Measurements from ENCODE around the gene TMEM130. TPM values are rescaled to one million over a fixed set of nuclear protein-coding genes. Genes with fewer than 3 reads are reported as not detected.

The TMEM130 gene
- total RNA-seq, 1 experiment from 2014 or later: 1.7 TPM

GRCh38 chr7:98834949-98835348, 34.9 kb downstream of the TMEM130 start:
- no peaks in the 10 kb centered on the region for H3K9me3 ChIP-seq (ENCODE audit: control insufficient read depth, low read depth, low read length)
- WGBS (ENCODE audit: extremely low coverage, insufficient read length, low lambda C conversion rate): no CpG with 5 or more reads among the region's 8 CpGs
- no peak overlapping the region for H3K4me2 ChIP-seq (ENCODE audit: insufficient read depth, insufficient read length, low read length)
- H4K91ac ChIP-seq (ENCODE audit: insufficient read length, low read depth, low read length): no peak overlapping the region
- H4K8ac ChIP-seq (replicated peaks; ENCODE audit: insufficient read length, low read depth, low read length): no peak overlapping the region
- no peak overlapping the region for H2BK20ac ChIP-seq (ENCODE audit: low read depth, low read length, poor library complexity, severe bottlenecking)
- H3K14ac ChIP-seq (ENCODE audit: insufficient read depth, low read length): no peak overlapping the region
- H3K79me2 ChIP-seq (ENCODE audit: insufficient read depth, low read length): no peaks in the 10 kb centered on the region
- TF ChIP-seq CTCF (conservative IDR thresholded peaks at IDR 0.05): no peak
- H2BK5ac ChIP-seq (ENCODE audit: insufficient read length, low read length): no peak overlapping the region
- H2AK5ac ChIP-seq (ENCODE audit: insufficient read length, low read length): no peak overlapping the region
- Mint-ChIP-seq H3K4me3 (no peak overlapping the region), H3K4me1 (peaks cover 15 to 17% of the 10 kb centered on the region in 2 experiments), H3K27ac (no peak overlapping the region; a peak in 1 of 7 replicates), H3K27me3 (ENCODE audit: low read depth) (peaks cover 6% of the 10 kb centered on the region), H3K36me3 (ENCODE audit: insufficient read depth in 1 of 3, low read depth in 3 of 3) (no peaks in the 10 kb centered on the region), H3K9me3 (no peaks in the 10 kb centered on the region)
- no peaks in the 10 kb centered on the region for H3K23me2 ChIP-seq (ENCODE audit: insufficient read length, low read depth, low read length, poor library complexity, severe bottlenecking)
- H3K27ac ChIP-seq (ENCODE audit: insufficient read length, low read depth, low read length): no peak overlapping the region
- no peak overlapping the region for H3K56ac ChIP-seq (ENCODE audit: insufficient read length, low read depth, low read length)
- no peak overlapping the region for H2BK12ac ChIP-seq (ENCODE audit: insufficient read length, low read depth, low read length)
- no peak overlapping the region for H3T11ph ChIP-seq (ENCODE audit: low read length)
- H3K27me3 ChIP-seq (ENCODE audit: insufficient read depth, low read length): no peaks in the 10 kb centered on the region; the same call in 1 of the 2 replicates
- no peak overlapping the region for H2BK120ac ChIP-seq (ENCODE audit: low read depth, low read length, poor library complexity, severe bottlenecking)
- no peak overlapping the region for H4K5ac ChIP-seq (ENCODE audit: insufficient read length, low read depth, low read length)
- no peak overlapping the region for H2AFZ ChIP-seq (ENCODE audit: low read length)
- no peak overlapping the region for H3K18ac ChIP-seq (ENCODE audit: insufficient read length, low read depth, low read length)
- no peak overlapping the region for H2BK15ac ChIP-seq (ENCODE audit: low read depth, low read length)
- H3K79me1 ChIP-seq (ENCODE audit: insufficient read depth, low read depth, low read length, poor library complexity, severe bottlenecking): no peaks in the 10 kb centered on the region
- no peak overlapping the region for H3K23ac ChIP-seq (ENCODE audit: insufficient read length, low read depth, low read length)
- no peak for DNase-seq
- no peak overlapping the region for H3K9ac ChIP-seq (ENCODE audit: extremely low read depth, insufficient read length, low read length)
- no peaks in the 10 kb centered on the region for H4K20me1 ChIP-seq (ENCODE audit: control insufficient read depth, insufficient read depth, insufficient read length)
- no peaks in the 10 kb centered on the region for H3K4me1 ChIP-seq (ENCODE audit: insufficient read depth, low read length)
- no peak overlapping the region for H3K4ac ChIP-seq (ENCODE audit: low read depth, low read length)
